Heart left ventricle (tissue), 13 donors: ENCODE measurements around the gene MDH1.

ENCODE experiments used
- POLR2A ChIP-seq, 2 donors: fragments of 450-650 bp; IDR thresholded peaks; one replicate each; pipeline ENCODE4 v1.6.1; 2017; ENCODE audit warnings: antibody characterized with exemption in 2 of 2, mild to moderate bottlenecking in 2 of 2, moderate library complexity in 2 of 2
- TF ChIP-seq, protein P1 (sequence below), 12 donors: fragments of 200-600 bp; sonication (generic) in 4 of 12; IDR thresholded peaks; one replicate each; pipeline versions ENCODE4 v1.5.0 to v1.8.0; 2018 to 2022; ENCODE audit warnings: antibody characterized with exemption in 12 of 12, mild to moderate bottlenecking in 5 of 12
- donor health status: ischemic (EF 13 %, LVEDD 7.1; RV severe dilation, severe dysfunction).
- donor health status: DM: no; HTN: yes; CAD: no.
- donor health status: DM: no; HTN: no; CAD: no.
- donor health status: ischemic (EF 25% LVEDD 6.9; RV normal size, moderate dysfunction).
- donor health status: ischemic (EF 25% LVEDD 5.7; RV mildly dilated, moderate dysfunction).
- donor health status: ischemic (EF 35%, LVEDD 5.7; RV mildly dilated, moderate dysfunction).
- donor health status: nonischemic (EF 11% LVEDD 7.7; RV severe dilation, severe dysfunction).
- donor health status: DM: yes; HTN: yes; CAD: no.
- donor health status: PGD.
- donor health status: ischemic (EF 29% LVEDD 5.4; RV normal size, mild dysfunction).
- donor health status: nonischemic (EF 23%, LVEDD 6.1; RV moderate dilation, normal function).

DNA sequence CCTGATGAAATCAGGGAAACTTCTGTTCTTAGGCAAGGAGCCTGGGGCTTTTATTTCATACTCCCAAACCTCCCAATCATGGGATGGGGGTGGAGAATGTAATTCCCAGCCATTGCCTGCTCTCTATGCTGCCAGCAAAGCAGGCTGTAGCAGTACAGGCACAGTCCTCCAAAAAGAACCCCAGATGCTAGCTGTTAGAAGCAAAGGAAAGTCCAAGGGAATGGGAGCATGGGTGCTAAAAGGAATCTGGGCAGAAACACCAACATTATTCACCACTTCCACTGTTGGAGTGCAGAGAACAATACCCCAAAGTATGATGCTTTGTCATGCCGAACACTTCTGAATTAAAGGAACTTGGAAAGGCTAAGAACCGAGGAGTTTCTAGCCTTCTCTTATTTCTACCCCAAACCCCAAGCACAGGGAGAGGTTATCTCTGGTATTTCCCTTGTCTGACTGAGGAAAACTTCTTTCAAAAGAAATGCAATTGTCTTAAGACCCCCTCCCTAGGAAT is 24.7 kb downstream of the MDH1 start:
- TF ChIP-seq, protein P1, sequence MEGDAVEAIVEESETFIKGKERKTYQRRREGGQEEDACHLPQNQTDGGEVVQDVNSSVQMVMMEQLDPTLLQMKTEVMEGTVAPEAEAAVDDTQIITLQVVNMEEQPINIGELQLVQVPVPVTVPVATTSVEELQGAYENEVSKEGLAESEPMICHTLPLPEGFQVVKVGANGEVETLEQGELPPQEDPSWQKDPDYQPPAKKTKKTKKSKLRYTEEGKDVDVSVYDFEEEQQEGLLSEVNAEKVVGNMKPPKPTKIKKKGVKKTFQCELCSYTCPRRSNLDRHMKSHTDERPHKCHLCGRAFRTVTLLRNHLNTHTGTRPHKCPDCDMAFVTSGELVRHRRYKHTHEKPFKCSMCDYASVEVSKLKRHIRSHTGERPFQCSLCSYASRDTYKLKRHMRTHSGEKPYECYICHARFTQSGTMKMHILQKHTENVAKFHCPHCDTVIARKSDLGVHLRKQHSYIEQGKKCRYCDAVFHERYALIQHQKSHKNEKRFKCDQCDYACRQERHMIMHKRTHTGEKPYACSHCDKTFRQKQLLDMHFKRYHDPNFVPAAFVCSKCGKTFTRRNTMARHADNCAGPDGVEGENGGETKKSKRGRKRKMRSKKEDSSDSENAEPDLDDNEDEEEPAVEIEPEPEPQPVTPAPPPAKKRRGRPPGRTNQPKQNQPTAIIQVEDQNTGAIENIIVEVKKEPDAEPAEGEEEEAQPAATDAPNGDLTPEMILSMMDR (IDR thresholded peaks at IDR 0.05): no peak
- no peak for TF ChIP-seq POLR2A (IDR thresholded peaks at IDR 0.05)
